GM12878 (cell line): ENCODE measurements around the gene SSH2. TPM values are rescaled to one million over a fixed set of nuclear protein-coding genes. Genes with fewer than 3 reads are reported as not detected.

Source experiments
- ATAC-seq: fragments of 200-7000 bp; cut with Tn5 transposase; 3 replicates; pipeline ENCODE4 v1.9.1; 2020; ENCODE audit warnings: mild to moderate bottlenecking, moderate library complexity
- BruUV-seq: library from RNA; stranded (reverse); fragments of 400-500 nt; replicated peaks from 2 replicates; lab custom pipeline; 2021; lab: Mats Ljungman, UMichigan
- CTCF ChIA-PET: fragments of 300-600 bp; sonication (Branson Sonifier 250); formaldehyde crosslinking; extraction: SDS; loops from one replicate; lab custom pipeline; 2021; ENCODE audit warnings: inconsistent platforms; lab: Yijun Ruan, JAX
- POLR2A ChIA-PET: fragments of 350-600 bp; formaldehyde crosslinking; extraction: SDS; loops from one replicate; lab custom pipeline; 2021; ENCODE audit warnings: inconsistent platforms; lab: Charles Lee
- RAD21 ChIA-PET: fragments of 300-600 bp; sonication (Branson Sonifier 250); formaldehyde crosslinking; loops from one replicate; lab custom pipeline; 2023; ENCODE audit warnings: antibody characterized with exemption; ENCODE audit not compliant: unreplicated experiment; lab: Charles Lee
- SMC1A ChIA-PET: fragments of 300-600 bp; sonication (Branson Sonifier 250); formaldehyde crosslinking; loops from one replicate; lab custom pipeline; 2023; ENCODE audit not compliant: unreplicated experiment, uncharacterized antibody; lab: Charles Lee
- DNase-seq: peaks from one replicate; pipeline ENCODE4 v3.0.0-alpha.2; 2011; ENCODE audit warnings: low read depth, low spot score
- FAIRE-seq: peaks from 3 replicates; lab custom pipeline; 2011; peaks lifted over from hg19 to GRCh38; lab: Jason Lieb, UNC
- H2AFZ ChIP-seq: 2 replicates; pipeline ENCODE4 v1.6.0; 2011; ENCODE audit warnings: low read depth, low read length, control low read depth; ENCODE audit not compliant: control insufficient read depth
- H3K27ac ChIP-seq: 2 replicates; pipeline ENCODE4 v1.5.1; 2011; ENCODE audit warnings: control low read depth; ENCODE audit not compliant: control insufficient read depth, insufficient read depth
- H3K27me3 ChIP-seq, 2 experiments: replicated peaks in 1 of 2; 2 replicates each; pipeline versions ENCODE4 v1.6.0 to v1.6.1; 2011; ENCODE audit warnings: low read length in 1 of 2; ENCODE audit not compliant: control insufficient read depth in 2 of 2, insufficient read depth in 2 of 2
- H3K36me3 ChIP-seq, 2 experiments: 2 replicates each; pipeline ENCODE4 v1.5.1; 2011; ENCODE audit warnings: low read length in 1 of 2; ENCODE audit not compliant: control insufficient read depth in 2 of 2, insufficient read depth in 2 of 2
- H3K4me1 ChIP-seq: 2 replicates; pipeline ENCODE4 v1.6.1; 2011; ENCODE audit warnings: mild to moderate bottlenecking, low read length, moderate library complexity, mixed read lengths; ENCODE audit not compliant: control insufficient read depth, insufficient read depth
- H3K4me2 ChIP-seq: 2 replicates; pipeline ENCODE4 v1.6.0; 2011; ENCODE audit warnings: control low read depth; ENCODE audit not compliant: control insufficient read depth, insufficient read depth
- H3K4me3 ChIP-seq: fragments of 200-600 bp; sonication (generic); 2 replicates; pipeline ENCODE4 v1.5.1; 2016
- H3K79me2 ChIP-seq: 2 replicates; pipeline ENCODE4 v1.6.0; 2011; ENCODE audit warnings: low read length; ENCODE audit not compliant: control insufficient read depth, insufficient read depth
- H3K9ac ChIP-seq: 2 replicates; pipeline ENCODE4 v1.8.0; 2011; ENCODE audit warnings: low read length, control low read depth, mixed read lengths; ENCODE audit not compliant: control insufficient read depth, insufficient read depth
- H3K9me3 ChIP-seq: replicated peaks from 3 replicates; pipeline ENCODE4 v1.5.1; 2011; ENCODE audit warnings: mild to moderate bottlenecking, low read length; ENCODE audit not compliant: control insufficient read depth, insufficient read depth
- H4K20me1 ChIP-seq: 2 replicates; pipeline ENCODE4 v1.6.0; 2011; ENCODE audit not compliant: control insufficient read depth, insufficient read depth
- BACH1 ChIP-seq: fragments of 450-650 bp; IDR thresholded peaks from 2 replicates; pipeline ENCODE4 v1.6.1; 2017; ENCODE audit warnings: mild to moderate bottlenecking, borderline replicate concordance
- ETV6 ChIP-seq, 2 experiments: fragments of 450-650 bp in 1 of 2; IDR thresholded peaks in 1 of 2; conservative IDR thresholded peaks in 1 of 2; 2 replicates each; pipeline ENCODE4 v1.6.1; 2014; ENCODE audit warnings: antibody characterized with exemption in 1 of 2, borderline replicate concordance in 1 of 2, low read depth in 1 of 2, mild to moderate bottlenecking in 1 of 2, moderate library complexity in 1 of 2
- FOXM1 ChIP-seq: IDR thresholded peaks from 2 replicates; pipeline ENCODE4 v1.6.1; 2012; ENCODE audit warnings: low read depth, mild to moderate bottlenecking, inconsistent platforms, low read length, moderate library complexity
- GATAD2B ChIP-seq: fragments of 450-650 bp; conservative IDR thresholded peaks from 2 replicates; pipeline ENCODE4 v1.6.1; 2017; ENCODE audit warnings: low read depth, mild to moderate bottlenecking, moderate library complexity
- IKZF1 ChIP-seq: fragments of 450-650 bp; conservative IDR thresholded peaks from 2 replicates; pipeline ENCODE4 v1.6.1; 2017; ENCODE audit warnings: antibody characterized with exemption, mild to moderate bottlenecking
- JUND ChIP-seq: IDR thresholded peaks from 2 replicates; pipeline ENCODE4 v1.6.1; 2012; ENCODE audit warnings: low read depth, mild to moderate bottlenecking, low read length, improper control_type of control experiment, moderate library complexity
- KAT2A ChIP-seq: conservative IDR thresholded peaks from 2 replicates; pipeline ENCODE4 v1.6.1; 2011; ENCODE audit warnings: low read depth, low read length; ENCODE audit not compliant: control insufficient read depth
- MEF2B ChIP-seq: fragments of 450-650 bp; IDR thresholded peaks from 2 replicates; pipeline ENCODE4 v1.6.1; 2018; ENCODE audit warnings: mild to moderate bottlenecking, moderate library complexity; ENCODE audit not compliant: partially characterized antibody, poor library complexity, severe bottlenecking
- MYC ChIP-seq: IDR thresholded peaks from 2 replicates; pipeline ENCODE4 v1.6.1; 2011; ENCODE audit warnings: mild to moderate bottlenecking, low read length, moderate library complexity, inconsistent platforms; ENCODE audit not compliant: insufficient read depth, insufficient replicate concordance, insufficient read length, severe bottlenecking
- POLR2AphosphoS5 ChIP-seq: IDR thresholded peaks from 2 replicates; pipeline ENCODE4 v1.6.1; 2011; ENCODE audit warnings: mild to moderate bottlenecking, low read length, inconsistent platforms
- POU2F2 ChIP-seq: IDR thresholded peaks from 3 replicates; pipeline ENCODE4 v1.6.1; 2011; ENCODE audit warnings: low read depth, mild to moderate bottlenecking, low read length, borderline replicate concordance
- RB1 ChIP-seq: fragments of 450-650 bp; formaldehyde crosslinking; IDR thresholded peaks from 2 replicates; pipeline ENCODE4 v1.6.1; 2017; ENCODE audit warnings: mild to moderate bottlenecking, borderline replicate concordance
- RBBP5 ChIP-seq: fragments of 200-600 bp; sonication (generic); conservative IDR thresholded peaks from 2 replicates; pipeline ENCODE4 v1.6.1; 2016
- SMAD5 ChIP-seq: IDR thresholded peaks from 2 replicates; pipeline ENCODE4 v1.6.1; 2016; ENCODE audit warnings: antibody characterized with exemption, low read depth
- SREBF1 ChIP-seq: IDR thresholded peaks from 2 replicates; pipeline ENCODE4 v1.6.1; 2012; ENCODE audit warnings: mild to moderate bottlenecking, low read length
- SREBF2 ChIP-seq: IDR thresholded peaks from 2 replicates; pipeline ENCODE4 v1.6.1; 2012; ENCODE audit warnings: mild to moderate bottlenecking, low read length
- STAT3 ChIP-seq: IDR thresholded peaks from 2 replicates; pipeline ENCODE4 v1.6.1; 2011; ENCODE audit warnings: low read depth, low read length, improper control_type of control experiment
- ZNF217 ChIP-seq: fragments of 450-650 bp; IDR thresholded peaks from 2 replicates; pipeline ENCODE4 v1.6.1; 2017; ENCODE audit warnings: antibody characterized with exemption, mild to moderate bottlenecking
- ZNF24 ChIP-seq: fragments of 450-650 bp; IDR thresholded peaks from 2 replicates; pipeline ENCODE4 v1.6.1; 2017; ENCODE audit warnings: antibody characterized with exemption, mild to moderate bottlenecking
- ZSCAN29 ChIP-seq: fragments of 450-650 bp; IDR thresholded peaks from 2 replicates; pipeline ENCODE4 v1.6.1; 2017; ENCODE audit warnings: mild to moderate bottlenecking, moderate library complexity
- WGBS: methylation state at CpG from one replicate; pipeline ENCODE4 v1.1.6; 2016; ENCODE audit warnings: low lambda C conversion rate; ENCODE audit not compliant: insufficient replicate concordance, insufficient coverage; ENCODE audit errors: missing lambda C conversion rate; 5-methylcytosine and 5-hydroxymethylcytosine counted together
- in situ Hi-C: fragments of 300-500 bp; cut with MboI; formaldehyde crosslinking; loops from 9 replicates; pipeline ENCODE4 v1.14.3; 2018; ENCODE audit warnings: mixed read lengths
- intact Hi-C: fragments of 100-400 bp; cut with micrococcal nuclease; formaldehyde crosslinking; loops from one replicate; pipeline ENCODE4 v1.14.2; 2022; ENCODE audit not compliant: unreplicated experiment
- polyA plus RNA-seq, 11 experiments: library from polyadenylated mRNA; depleted of rRNA in 4 of 11; unstranded in 6 of 11; stranded (reverse) in 5 of 11; fragments of >200 nt; fragmentation: Nextera tagmentation in 4 of 11; fragmentation: Illumina TruSeq in 1 of 11; extraction: Ambion mirVana in 4 of 11; extraction: Trizol in 1 of 11; gene quantifications; 1 replicate in 1 of 11; 2 replicates in 10 of 11; pipeline versions ENCODE4 v1.2.1 to v1.2.3, GENCODE V29; 2011 to 2016; ENCODE audit warnings: inconsistent platforms in 2 of 11, missing spikeins in 2 of 11, low read depth in 1 of 11
- total RNA-seq, 4 experiments: library from RNA; depleted of rRNA in 3 of 4; stranded (reverse); fragments of >200 nt in 3 of 4; fragmentation: Illumina TruSeq in 1 of 4; extraction: Trizol in 1 of 4; gene quantifications; 2 replicates each; pipeline versions ENCODE4 v1.2.1 to v1.2.3, GENCODE V29; 2013 to 2021

SSH2 gene
- total and polyA plus RNA-seq, 10 of the 15 experiments (the other 5 are each of a cell fraction or from before 2014, with no cell fraction given) = 9.3 to 65.9 (median 34.0) TPM

DNA sequence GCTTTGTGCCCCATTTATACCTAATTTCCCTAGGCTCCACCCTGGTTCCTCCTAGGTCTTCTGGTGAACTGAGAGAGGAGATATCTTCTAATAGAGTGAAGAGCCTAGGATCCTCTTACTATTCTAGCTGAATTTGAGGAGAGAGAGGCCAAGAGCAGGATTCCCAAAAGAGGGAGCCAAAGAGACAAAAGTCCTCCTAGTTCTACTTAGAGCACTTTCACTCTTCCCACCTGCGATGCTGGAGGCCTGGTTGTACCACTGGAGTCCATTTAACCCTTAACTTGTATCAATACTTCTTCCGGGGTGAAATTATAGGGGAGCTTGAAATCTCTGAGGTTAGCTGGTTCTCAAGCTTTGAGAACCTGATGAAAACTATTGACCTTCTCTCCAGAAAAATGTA, 3.4 kb upstream of the SSH2 start:
- Histone ChIP-seq H3K4me3 (no peak overlapping the region), H3K9ac (no peak overlapping the region), H3K79me2 (peaks cover 18% of the 10 kb centered on the region), H4K20me1 (no peaks in the 10 kb centered on the region), H3K36me3 (no peaks in the 10 kb centered on the region), H2AFZ (no peak overlapping the region), H3K4me1 (peaks cover 4% of the 10 kb centered on the region), H3K27ac (no peak overlapping the region), H3K27me3 (no peaks in the 10 kb centered on the region), H3K4me2 (no peak overlapping the region), H3K9me3 (no peaks in the 10 kb centered on the region)
- RAD21 ChIA-PET = interaction anchor here (6.8 kb wide), 1 partner anchor 126 kb away, joined by 300 read pairs; no protein-coding TSS in a partner anchor
- DNase-seq = no peak
- intact Hi-C loops = loop anchor here (5.0 to 10.0 kb wide), 4 partner anchors 86 to 319 kb away; no protein-coding TSS in a partner anchor
- SMC1A ChIA-PET = interaction anchor here (0.7 to 4.8 kb wide), 9 partner anchors 9 to 160 kb away, joined by 3 to 36 read pairs (median 3); partner anchors contain the start of gene EFCAB5
- TF ChIP-seq RB1 = no peak
- TF ChIP-seq SREBF2 = no peak
- no peak for TF ChIP-seq FOXM1
- no peak for TF ChIP-seq GATAD2B
- no peak for TF ChIP-seq JUND
- no peak for TF ChIP-seq IKZF1
- no peak for TF ChIP-seq ZNF24
- TF ChIP-seq SMAD5 = no peak
- no peak for TF ChIP-seq ZNF217
- no peak for TF ChIP-seq MEF2B
- TF ChIP-seq SREBF1 = no peak
- TF ChIP-seq MYC = no peak
- no peak for TF ChIP-seq STAT3
- TF ChIP-seq KAT2A = no peak
- TF ChIP-seq BACH1 = no peak
- no peak for TF ChIP-seq ZSCAN29
- no peak for TF ChIP-seq ETV6 (conservative IDR thresholded peaks at IDR 0.05 in 1 of 2, IDR thresholded peaks at IDR 0.05 in 1 of 2; ENCODE audit: borderline replicate concordance in 1 of 2, low read depth in 1 of 2)
- TF ChIP-seq POLR2AphosphoS5 = no peak
- TF ChIP-seq POU2F2 = no peak
- no peak for TF ChIP-seq RBBP5
- no peak for ATAC-seq
- CTCF ChIA-PET = interaction anchor here (1.0 to 9.0 kb wide), 5 partner anchors 24 to 126 kb away, joined by 3 to 454 read pairs (median 31); no protein-coding TSS in a partner anchor
- in situ Hi-C loops = loop anchor here (5.0 kb wide), 1 partner anchor 126 kb away; no protein-coding TSS in a partner anchor
- FAIRE-seq = no peak
- POLR2A ChIA-PET = interaction anchor here (0.6 to 1.5 kb wide), 4 partner anchors 86 to 129 kb away, joined by 3 to 7 read pairs (median 4); no protein-coding TSS in a partner anchor
- no TSS peak for BruUV-seq
- 97% methylated on average over 2 of the region's 2 CpGs for WGBS
